GM12873 (cell line): ENCODE results near the gene SCMH1.

Experiments used
- TF ChIP-seq, protein P1 (sequence below): IDR thresholded peaks from 2 replicates; pipeline ENCODE4 v1.5.1; 2012; ENCODE audit warnings: low read depth, mild to moderate bottlenecking, moderate library complexity, low read length, control low read depth; ENCODE audit not compliant: insufficient read depth; ENCODE audit errors: missing control alignments

The SCMH1 gene

GRCh38 chr1:41199375-41199774 lies 42.7 kb downstream of the SCMH1 start:
- TF ChIP-seq, protein P1, sequence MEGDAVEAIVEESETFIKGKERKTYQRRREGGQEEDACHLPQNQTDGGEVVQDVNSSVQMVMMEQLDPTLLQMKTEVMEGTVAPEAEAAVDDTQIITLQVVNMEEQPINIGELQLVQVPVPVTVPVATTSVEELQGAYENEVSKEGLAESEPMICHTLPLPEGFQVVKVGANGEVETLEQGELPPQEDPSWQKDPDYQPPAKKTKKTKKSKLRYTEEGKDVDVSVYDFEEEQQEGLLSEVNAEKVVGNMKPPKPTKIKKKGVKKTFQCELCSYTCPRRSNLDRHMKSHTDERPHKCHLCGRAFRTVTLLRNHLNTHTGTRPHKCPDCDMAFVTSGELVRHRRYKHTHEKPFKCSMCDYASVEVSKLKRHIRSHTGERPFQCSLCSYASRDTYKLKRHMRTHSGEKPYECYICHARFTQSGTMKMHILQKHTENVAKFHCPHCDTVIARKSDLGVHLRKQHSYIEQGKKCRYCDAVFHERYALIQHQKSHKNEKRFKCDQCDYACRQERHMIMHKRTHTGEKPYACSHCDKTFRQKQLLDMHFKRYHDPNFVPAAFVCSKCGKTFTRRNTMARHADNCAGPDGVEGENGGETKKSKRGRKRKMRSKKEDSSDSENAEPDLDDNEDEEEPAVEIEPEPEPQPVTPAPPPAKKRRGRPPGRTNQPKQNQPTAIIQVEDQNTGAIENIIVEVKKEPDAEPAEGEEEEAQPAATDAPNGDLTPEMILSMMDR, result no peak

DNA sequence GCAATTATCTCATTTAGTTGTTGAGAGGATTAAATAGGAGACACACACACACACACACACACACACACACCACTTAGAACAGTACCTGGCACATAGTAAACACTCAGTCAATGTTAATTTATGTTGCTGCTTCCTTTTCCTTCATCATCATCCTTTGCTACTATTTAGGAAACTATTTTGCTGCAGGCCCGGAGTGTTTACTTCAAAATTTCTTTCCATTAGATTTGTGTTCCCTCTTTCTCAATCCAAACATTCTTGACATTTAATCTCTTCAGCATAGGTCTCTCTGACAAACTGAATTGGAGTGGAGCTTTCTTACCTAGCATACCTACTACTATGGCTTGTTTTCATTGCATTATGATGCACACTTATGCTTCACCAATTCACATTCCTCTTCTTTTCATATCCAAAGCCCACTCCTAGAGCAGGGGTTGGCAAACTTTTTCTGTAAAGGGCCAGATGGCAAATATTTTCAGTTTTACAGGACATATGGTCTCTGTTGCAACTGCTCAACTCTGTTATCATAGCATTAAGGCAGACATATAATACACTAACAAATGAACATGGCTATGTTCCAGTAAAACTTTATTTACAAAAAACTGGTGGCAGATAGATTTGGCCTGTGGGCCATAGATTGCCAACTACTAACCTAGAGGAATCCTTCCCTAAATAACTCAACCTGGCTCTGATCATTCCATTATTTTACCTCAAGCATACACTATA lies 49.5 kb downstream of the SCMH1 start:
- TF ChIP-seq, protein P1, result no peak

GRCh38 chr1:41184446-41184845 lies 57.7 kb downstream of the SCMH1 start:
- TF ChIP-seq, protein P1, result no peak

DNA sequence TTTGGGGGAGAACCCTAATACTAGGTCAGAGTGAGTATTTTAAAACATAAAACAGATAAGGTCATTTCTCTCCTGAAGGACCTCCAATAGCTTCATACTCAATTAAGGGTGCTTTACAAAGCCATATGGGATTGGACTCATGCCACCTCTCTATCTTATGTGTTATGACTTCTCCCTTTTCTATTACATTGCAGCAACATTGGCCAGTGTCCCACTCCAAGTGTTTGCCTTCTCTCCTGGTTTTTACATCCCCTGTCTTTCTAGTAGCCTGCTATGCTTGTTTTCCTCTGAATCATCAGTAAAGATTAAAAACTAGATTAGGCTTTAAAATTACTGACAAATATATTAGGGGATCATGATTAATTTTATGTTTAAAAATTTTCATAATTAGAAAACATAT lies 66.6 kb downstream of the SCMH1 start:
- TF ChIP-seq, protein P1, result no peak

- TF ChIP-seq, protein P1, result no peak
Measured at GRCh38 chr1:41174170-41174569, 67.9 kb downstream of the SCMH1 start.

GRCh38 chr1:41173651-41174050 lies 68.5 kb downstream of the SCMH1 start:
- TF ChIP-seq, protein P1, result no peak

DNA sequence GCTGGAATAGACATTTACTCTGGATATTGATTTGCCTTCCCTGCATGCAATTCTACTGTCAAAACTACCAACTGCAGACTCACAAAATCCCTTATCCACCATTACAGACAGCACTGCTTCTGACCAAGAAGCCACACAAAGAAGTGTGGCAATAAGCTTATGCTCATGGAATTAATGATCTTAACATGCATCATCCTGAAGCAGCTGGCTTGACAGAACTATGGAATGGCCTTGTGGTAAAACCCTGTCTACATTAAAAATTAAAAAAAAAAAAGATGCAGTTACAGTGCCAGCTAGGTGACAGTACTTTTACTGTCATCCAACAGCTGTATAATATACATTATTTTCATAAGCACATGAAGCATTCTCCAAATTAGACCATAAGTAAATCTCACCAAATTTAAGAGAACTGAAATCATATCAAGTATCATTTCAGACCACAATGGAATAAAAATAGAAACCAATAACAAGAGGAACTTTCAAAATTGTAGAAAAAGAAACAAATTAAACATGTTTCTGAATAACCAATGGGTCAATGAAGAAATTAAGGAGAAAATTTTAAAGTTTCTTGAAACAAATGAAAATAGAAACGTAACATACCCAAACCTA lies 70.7 kb downstream of the SCMH1 start:
- TF ChIP-seq, protein P1, result no peak
